Urinary bladder (tissue), 4 donors: ENCODE results near the gene NBEAL1. TPM values are rescaled to one million over a fixed set of nuclear protein-coding genes. Genes with fewer than 3 reads are reported as not detected.
A peak's percentile ranks its signal among the peaks of the same experiment; 100 is the strongest.
"Not testable (repeated sequence)": the region's sequence is repeated elsewhere in the genome, so short reads cannot be mapped to it uniquely, and the experiment has no call there.

Source experiments
- DNase-seq: peaks from one replicate; pipeline ENCODE4 v3.0.0-alpha.2; 2015; ENCODE audit errors: extremely low spot score
- H3K27ac ChIP-seq: one replicate; pipeline ENCODE4 v1.5.1; 2013; ENCODE audit warnings: low read depth, mild to moderate bottlenecking, moderate library complexity
- H3K36me3 ChIP-seq: one replicate; pipeline ENCODE4 v1.6.1; 2013; ENCODE audit warnings: mild to moderate bottlenecking, moderate library complexity; ENCODE audit not compliant: insufficient read depth
- H3K4me1 ChIP-seq: one replicate; pipeline ENCODE4 v1.6.1; 2013; ENCODE audit warnings: mild to moderate bottlenecking, moderate library complexity; ENCODE audit not compliant: insufficient read depth
- H3K4me3 ChIP-seq: one replicate; pipeline ENCODE4 v1.5.1; 2013; ENCODE audit warnings: low read depth, low read length
- WGBS: extraction: QIAGEN DNeasy Blood & Tissue Kit; methylation state at CpG from one replicate; pipeline ENCODE4 v1.1.7; 2013; 5-methylcytosine and 5-hydroxymethylcytosine counted together
- polyA plus RNA-seq: library from polyadenylated mRNA; stranded (reverse); fragments of 200-250 nt; gene quantifications from one replicate; pipeline ENCODE4 v1.2.3, GENCODE V29; 2013
- total RNA-seq: library from RNA; depleted of rRNA; stranded (reverse); fragments of >200 nt; gene quantifications from one replicate; pipeline ENCODE4 v1.2.3, GENCODE V29; 2014
- donor health status: healthy with polysubstance abuse.
- donor health status: healthy.

Gene NBEAL1
- total RNA-seq (122 TPM), polyA plus RNA-seq (14.2 TPM)

DNA sequence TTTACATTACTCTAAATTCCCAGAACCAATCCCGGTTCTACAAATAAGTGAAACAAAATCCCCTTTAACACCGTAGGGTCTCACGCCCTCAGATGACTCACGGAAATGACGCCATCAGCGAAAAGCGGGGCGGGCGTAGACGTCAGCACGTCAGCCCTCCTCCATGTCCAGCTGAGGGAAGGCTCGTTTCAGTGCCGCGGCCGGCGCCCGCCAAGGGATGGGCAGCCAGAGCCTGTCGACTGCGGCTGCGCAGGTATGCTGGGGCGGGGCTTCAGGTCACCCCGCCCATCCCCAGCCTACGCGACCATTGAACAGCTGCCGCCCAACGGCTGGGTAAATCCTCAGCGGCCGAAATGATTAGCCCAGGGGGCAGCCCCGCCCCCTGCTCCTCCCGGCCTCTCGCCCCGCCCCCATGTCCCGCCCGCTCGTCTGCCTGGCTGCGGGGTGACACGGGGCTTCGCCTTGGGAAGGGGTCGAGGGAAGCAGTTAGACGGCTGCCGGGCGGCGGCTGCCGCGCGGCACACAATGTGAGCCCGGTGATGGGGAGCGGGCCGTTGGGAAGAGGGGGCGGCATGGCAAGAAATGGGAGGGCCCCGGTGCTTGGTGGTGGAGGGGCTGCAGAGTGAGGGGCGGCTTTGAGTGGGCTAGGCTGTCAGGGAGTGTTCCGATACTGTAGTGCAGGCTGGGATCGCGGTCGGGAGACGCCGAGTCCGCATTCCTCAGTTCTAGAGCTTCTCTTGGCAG is at the start of gene NBEAL1:
TSS of gene NBEAL1 (plus strand) at position 420 of the 744 bp plus-strand sequence. CDS start 1,510 bp downstream, outside the sequence.
- Histone ChIP-seq H3K4me1 (no peaks in the 10 kb centered on the region), H3K4me3 (peak within 1 kb of the TSS; percentile 78), H3K27ac (peak within 1 kb of the TSS; percentile 98), H3K36me3 (no peaks in the 10 kb centered on the region)
- peak; percentile 96 for DNase-seq
- WGBS: under 1% methylated on average over 59 of the region's 59 CpGs

DNA sequence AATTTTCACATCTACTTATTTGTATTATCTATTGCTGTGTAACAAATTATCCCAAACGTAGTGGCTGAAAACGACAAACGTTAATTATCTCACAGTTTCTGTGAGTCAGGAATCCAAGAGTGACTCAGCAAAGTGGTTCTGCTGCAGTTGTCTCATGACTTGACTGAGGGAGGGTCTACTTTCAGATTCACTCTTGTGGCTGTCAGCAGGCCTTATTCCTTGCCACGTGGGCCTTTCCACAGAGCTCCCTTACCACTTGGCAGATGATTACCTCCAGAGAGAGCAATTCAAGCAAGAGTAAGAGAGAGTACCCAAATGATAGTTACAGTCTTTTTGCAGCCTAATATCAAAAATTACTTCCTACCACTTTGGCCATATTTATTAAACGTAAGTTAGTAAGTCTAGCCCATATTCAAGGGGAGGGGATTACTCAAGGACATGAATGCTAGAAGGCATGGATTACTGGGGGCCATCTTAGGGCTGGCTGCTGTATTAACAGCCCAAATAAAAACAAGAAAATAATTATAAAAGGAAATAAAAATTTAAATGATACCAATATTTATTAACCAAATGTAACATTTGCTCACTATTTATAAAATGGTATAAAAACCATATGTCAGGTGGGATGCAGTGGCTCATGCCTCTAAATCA is 48.7 kb upstream of the NBEAL1 start:
- WGBS: 69% methylated on average over 5 of the region's 5 CpGs
- Histone ChIP-seq H3K36me3 (no peaks in the 10 kb centered on the region), H3K4me3 (no peak overlapping the region), H3K4me1 (no peaks in the 10 kb centered on the region), H3K27ac (no peak overlapping the region)
- DNase-seq: no peak

DNA sequence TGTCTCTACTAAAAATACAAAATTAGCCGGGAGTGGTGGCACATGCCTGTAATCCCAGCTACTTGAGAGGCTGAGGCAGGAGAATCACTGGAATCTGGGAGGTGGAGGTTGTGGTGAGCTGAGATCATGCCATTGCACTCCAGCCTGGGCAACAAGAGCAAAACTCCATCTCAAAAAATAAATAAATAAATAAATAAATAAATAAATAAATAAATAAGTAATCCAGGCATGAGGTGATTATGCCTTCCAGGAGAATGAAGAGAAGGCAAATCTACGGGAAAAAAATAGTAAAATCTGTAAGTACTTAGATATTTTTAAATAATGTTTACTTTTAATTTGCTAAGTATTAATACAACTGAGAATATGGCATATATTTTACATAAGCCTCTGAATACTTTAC is 45.3 kb upstream of the NBEAL1 start:
- H3K27ac ChIP-seq, H3K4me3 ChIP-seq, H3K36me3 ChIP-seq, DNase-seq, H3K4me1 ChIP-seq: not testable (repeated sequence)
- 49% methylated on average over 2 of the region's 2 CpGs for WGBS

DNA sequence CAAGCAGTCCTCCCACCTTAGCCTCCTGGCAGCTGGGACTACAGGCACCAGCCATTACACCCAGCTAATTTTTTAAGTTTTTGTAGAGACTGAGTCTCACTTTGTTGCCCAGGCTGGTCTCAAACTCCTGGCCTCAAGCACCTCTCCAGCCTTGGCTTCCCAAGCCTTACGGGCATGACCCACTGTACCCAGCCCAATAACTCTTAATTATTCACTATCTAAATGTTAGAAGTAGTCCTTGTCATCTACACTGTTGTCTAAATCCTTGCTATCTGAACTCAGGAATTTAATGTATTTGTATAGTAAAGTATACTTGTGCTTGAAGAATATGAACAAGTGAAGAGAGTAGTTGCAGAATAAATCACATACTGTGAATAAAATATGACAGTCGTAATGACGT is 37.9 kb upstream of the NBEAL1 start:
- H3K36me3 ChIP-seq: no peaks in the 10 kb centered on the region
- H3K4me3 ChIP-seq: no peak overlapping the region
- no peak overlapping the region for H3K27ac ChIP-seq
- no peaks in the 10 kb centered on the region for H3K4me1 ChIP-seq
- no peak for DNase-seq
- WGBS: 91% methylated on average over 3 of the region's 3 CpGs

DNA sequence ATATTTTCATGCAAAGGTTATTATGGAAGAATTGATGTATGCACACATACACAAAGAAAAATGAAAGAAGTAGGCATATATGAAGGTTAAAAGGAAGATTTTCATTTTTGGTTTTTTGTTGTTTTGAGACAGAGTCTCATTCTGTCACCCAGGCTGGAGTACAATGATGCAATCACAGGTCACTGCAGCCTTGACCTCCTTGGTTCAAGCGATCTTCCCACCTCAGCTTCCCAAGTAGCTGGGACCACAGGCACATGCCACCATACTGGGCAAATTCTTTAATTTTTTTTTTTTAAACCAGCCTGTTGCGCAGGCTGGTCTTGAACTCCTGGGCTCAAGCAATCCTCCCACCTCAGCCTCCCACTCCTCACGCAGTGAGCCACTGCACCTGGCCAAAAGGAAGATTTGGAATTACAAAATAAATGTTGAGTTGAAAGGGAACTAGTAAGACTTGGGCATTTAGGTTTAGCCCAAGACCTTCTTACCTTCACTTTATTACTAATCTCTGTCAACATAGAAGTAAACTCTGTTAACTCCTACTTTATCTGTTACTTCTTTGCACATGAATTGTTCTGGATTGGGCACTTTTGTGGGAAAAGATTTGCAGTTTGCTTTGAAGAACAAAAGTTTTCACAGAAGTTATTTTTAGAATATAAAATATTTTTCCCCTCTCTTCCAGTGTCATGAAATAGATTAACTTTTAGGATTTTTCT is 31.7 kb upstream of the NBEAL1 start:
- Histone ChIP-seq H3K36me3 (no peaks in the 10 kb centered on the region), H3K4me1 (no peaks in the 10 kb centered on the region), H3K27ac (no peak overlapping the region), H3K4me3 (no peak overlapping the region)
- 94% methylated on average over 3 of the region's 3 CpGs for WGBS
- DNase-seq: no peak

GRCh38 chr2:202989749-202990148 is 24.9 kb upstream of the NBEAL1 start:
- H3K4me1 ChIP-seq: no peaks in the 10 kb centered on the region
- H3K4me3 ChIP-seq: no peak overlapping the region
- DNase-seq: no peak
- 99% methylated on average over 1 of the region's 1 CpG for WGBS
- no peak overlapping the region for H3K27ac ChIP-seq
- H3K36me3 ChIP-seq: no peaks in the 10 kb centered on the region

GRCh38 chr2:202990501-202990900 is 24.2 kb upstream of the NBEAL1 start:
- H3K27ac ChIP-seq: no peak overlapping the region
- WGBS: 94% methylated on average over 3 of the region's 3 CpGs
- no peaks in the 10 kb centered on the region for H3K36me3 ChIP-seq
- no peak for DNase-seq
- H3K4me1 ChIP-seq: no peaks in the 10 kb centered on the region
- no peak overlapping the region for H3K4me3 ChIP-seq

GRCh38 chr2:202997113-202997512 is 17.6 kb upstream of the NBEAL1 start:
- DNase-seq, H3K36me3 ChIP-seq, H3K27ac ChIP-seq, H3K4me3 ChIP-seq, H3K4me1 ChIP-seq: not testable (repeated sequence)
- WGBS: 72% methylated on average over 3 of the region's 3 CpGs

GRCh38 chr2:203002054-203002821 is 12.4 kb upstream of the NBEAL1 start:
- H3K4me3 ChIP-seq: no peak overlapping the region

DNA sequence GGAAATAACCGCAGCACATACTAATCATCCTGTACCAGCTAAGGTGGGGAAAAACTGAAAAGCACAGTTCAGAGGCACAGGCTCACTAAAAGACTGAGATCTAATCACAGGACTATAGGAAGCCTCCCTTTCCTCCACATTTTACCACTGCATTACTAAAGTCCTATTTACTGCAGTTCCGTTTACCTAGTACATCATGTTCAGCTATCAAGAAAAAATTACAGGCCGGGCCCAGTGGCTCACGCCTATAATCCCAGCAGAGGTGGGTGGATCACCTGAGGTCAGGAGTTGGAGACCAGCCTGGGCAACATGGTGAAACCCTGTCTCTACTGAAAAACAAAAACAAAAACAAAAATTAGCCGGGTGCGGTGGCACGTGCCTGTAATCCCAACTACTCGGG is 11.0 kb upstream of the NBEAL1 start:
- H3K4me3 ChIP-seq: no peak overlapping the region
- no peaks in the 10 kb centered on the region for H3K36me3 ChIP-seq
- H3K4me1 ChIP-seq: no peaks in the 10 kb centered on the region
- H3K27ac ChIP-seq: no peak overlapping the region
- DNase-seq: no peak
- WGBS: 91% methylated on average over 8 of the region's 8 CpGs

More at GRCh38 chr2:203002054-203002821, 12.4 kb upstream of the NBEAL1 start:
- peak; percentile 64 for DNase-seq
- Histone ChIP-seq H3K27ac (no peak overlapping the region), H3K4me1 (no peaks in the 10 kb centered on the region), H3K36me3 (no peaks in the 10 kb centered on the region)
- WGBS: 82% methylated on average over 3 of the region's 3 CpGs

DNA sequence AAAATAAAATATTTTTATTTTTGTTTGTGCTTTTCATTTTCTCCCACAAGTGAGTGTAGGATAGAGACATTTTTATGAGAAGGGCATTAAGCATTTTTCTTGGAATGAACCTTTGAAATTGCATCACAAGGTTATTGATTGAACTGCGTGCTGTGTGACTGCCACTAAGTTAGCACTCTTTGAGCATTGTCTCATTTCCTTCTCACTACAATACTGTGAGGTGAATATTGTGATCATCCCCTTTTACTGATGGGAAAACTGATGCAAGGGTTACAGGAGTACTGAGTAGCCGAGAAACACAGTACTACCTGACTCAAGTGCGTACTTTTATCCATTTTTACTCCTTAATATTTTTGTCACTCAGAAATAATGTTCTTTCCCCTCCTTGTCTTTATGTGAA is 2.0 kb downstream of the NBEAL1 start:
- no peaks in the 10 kb centered on the region for H3K36me3 ChIP-seq
- H3K4me3 ChIP-seq: no peak overlapping the region
- no peak for DNase-seq
- no peak overlapping the region for H3K27ac ChIP-seq
- no peaks in the 10 kb centered on the region for H3K4me1 ChIP-seq
- WGBS: 57% methylated on average over 3 of the region's 3 CpGs

GRCh38 chr2:203018181-203018580 is 3.5 kb downstream of the NBEAL1 start:
- DNase-seq: no peak
- Histone ChIP-seq H3K4me3 (no peak overlapping the region), H3K27ac (no peak overlapping the region), H3K36me3 (no peaks in the 10 kb centered on the region), H3K4me1 (no peaks in the 10 kb centered on the region)
- 1% methylated on average over 1 of the region's 1 CpG for WGBS

- Histone ChIP-seq H3K4me3 (peak overlapping the region; percentile 4), H3K4me1 (no peaks in the 10 kb centered on the region), H3K27ac (no peak overlapping the region), H3K36me3 (no peaks in the 10 kb centered on the region)
- 83% methylated on average over 2 of the region's 2 CpGs for WGBS
- no peak for DNase-seq
Observed at GRCh38 chr2:203019142-203019541, 4.5 kb downstream of the NBEAL1 start.
